ENCODE measurements around the gene SLC16A5. TPM values are rescaled to one million over a fixed set of nuclear protein-coding genes. Genes with fewer than 3 reads are reported as not detected.
"Not testable (repeated sequence)": the region's sequence is repeated elsewhere in the genome, so short reads cannot be mapped to it uniquely, and the experiment has no call there.

The SLC16A5 gene
- total RNA-seq, 4 donors from 2014 or later, result 41.1 to 101 (median 62.6) TPM

GRCh38 chr17:75130059-75130631 lies 42.4 kb downstream of the SLC16A5 start:
- TF ChIP-seq POLR2A (IDR thresholded peaks at IDR 0.05), result no peak
- no peak for TF ChIP-seq CTCF (IDR thresholded peaks at IDR 0.05)
- 68 to 72% methylated on average over 24 of the region's 24 CpGs for WGBS, 2 donors
- H3K4me3 ChIP-seq (ENCODE audit: low read depth, poor library complexity, severe bottlenecking), result no peak overlapping the region
- no peak for DNase-seq (ENCODE audit: low spot score in 2 of 2)
- intact Hi-C loops (cut with DNase I; ENCODE audit: low total_unique reads), result no loop called here

- intact Hi-C loops (cut with DNase I; ENCODE audit: low total_unique reads), result no loop called here
- DNase-seq (ENCODE audit: low spot score in 2 of 2), result peak in 1 of 2 donors; percentile 90
- WGBS, 2 donors, result 13 to 31% methylated on average over 17 to 20 of the region's 29 CpGs
- peak overlapping the region; percentile 67 for H3K4me3 ChIP-seq (ENCODE audit: low read depth, poor library complexity, severe bottlenecking)
- TF ChIP-seq CTCF (IDR thresholded peaks at IDR 0.05), result no peak
- TF ChIP-seq POLR2A (IDR thresholded peaks at IDR 0.05), result no peak
These were observed 43.0 kb downstream of the SLC16A5 start for GRCh38 chr17:75130632-75131277.

- TF ChIP-seq POLR2A (IDR thresholded peaks at IDR 0.05), result no peak
- no peak for TF ChIP-seq CTCF (IDR thresholded peaks at IDR 0.05)
- peak within 1 kb of the TSS; percentile 67 for H3K4me3 ChIP-seq (ENCODE audit: low read depth, poor library complexity, severe bottlenecking)
- DNase-seq (ENCODE audit: low spot score in 2 of 2), result peak; percentile 45 to 95
- intact Hi-C loops (cut with DNase I; ENCODE audit: low total_unique reads), result no loop called here
- 0 to 3% methylated on average over 21 to 36 of the region's 82 CpGs for WGBS, 2 donors
These were observed 43.7 kb downstream of the SLC16A5 start, which contains the start of gene NT5C for GRCh38 chr17:75131278-75132017. Gene NT5C, minus strand, starts transcription at chr17:75131742. Its CDS starts 35 bp downstream, at chr17:75131707.

DNA sequence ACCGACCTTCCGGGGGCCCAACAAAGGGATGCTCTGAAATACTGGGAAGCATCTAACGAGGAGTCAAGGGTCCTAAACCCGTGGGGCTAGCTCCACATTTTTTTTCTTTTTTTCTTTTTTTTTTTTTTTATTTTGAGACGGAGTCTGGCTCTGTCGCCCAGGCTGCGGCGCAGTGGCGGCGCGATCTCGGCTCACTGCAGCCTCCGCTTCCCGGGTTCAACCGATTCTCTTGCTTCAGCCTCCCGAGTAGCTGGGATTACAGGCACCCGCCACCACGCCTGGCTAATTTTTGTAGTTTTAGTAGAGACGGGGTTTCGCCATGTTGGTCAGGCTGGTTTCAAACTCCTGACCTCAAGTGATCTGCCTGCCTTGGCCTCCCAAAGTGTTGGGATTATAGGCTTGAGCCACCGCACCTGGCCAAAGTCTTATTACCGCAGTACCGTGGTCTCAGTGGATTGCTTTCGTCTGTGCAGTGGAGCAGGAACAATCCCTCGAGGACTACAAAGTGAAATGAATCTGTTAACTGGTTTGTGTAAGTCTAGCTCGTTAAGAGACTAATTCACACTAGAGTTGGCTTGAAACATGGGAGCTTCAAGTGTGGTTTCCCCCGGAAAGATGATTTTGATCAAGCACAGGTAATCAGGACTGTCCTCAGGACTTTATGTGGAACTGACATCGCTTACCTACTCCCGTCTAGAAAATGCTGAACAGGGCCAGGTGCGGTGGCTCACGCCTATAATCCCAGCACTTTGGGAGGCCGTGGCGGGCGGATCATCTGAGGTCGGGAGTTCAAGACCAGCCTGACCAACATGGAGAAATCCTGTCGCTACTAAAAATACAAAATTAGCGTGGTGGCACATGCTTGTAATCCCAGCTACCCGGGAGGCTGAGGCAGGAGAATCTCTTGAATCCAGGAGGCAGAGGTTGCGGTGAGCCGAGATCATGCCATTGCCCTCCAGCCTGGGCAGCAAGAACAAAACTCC lies 44.6 kb downstream of the SLC16A5 start:
- intact Hi-C loops (cut with DNase I; ENCODE audit: low total_unique reads); DNase-seq (ENCODE audit: low spot score in 2 of 2): not testable (repeated sequence)
- peak overlapping the region; percentile 67 for H3K4me3 ChIP-seq (ENCODE audit: low read depth, poor library complexity, severe bottlenecking)
- WGBS, 2 donors, result 79 to 80% methylated on average over 40 of the region's 40 CpGs

DNA sequence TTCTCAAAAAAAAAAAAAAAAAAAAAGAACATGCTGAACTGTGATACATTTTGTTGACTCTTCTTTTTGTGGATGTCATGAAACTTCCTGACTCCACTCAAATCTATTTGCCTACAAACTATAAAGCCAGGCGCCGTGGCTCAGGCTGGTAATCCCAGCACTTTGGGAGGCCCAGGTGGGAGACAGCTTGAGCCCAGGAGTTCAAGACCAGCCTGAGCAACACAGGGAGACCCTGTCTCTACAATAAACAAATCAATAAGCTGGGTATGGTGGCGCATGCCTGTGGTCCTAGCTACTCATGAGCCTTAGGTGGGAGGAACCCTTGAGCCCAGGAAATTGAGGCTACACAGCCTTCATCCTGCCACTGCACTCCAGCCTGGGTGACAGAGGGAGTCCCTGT lies 45.2 kb downstream of the SLC16A5 start:
- WGBS, 2 donors, result 89 to 100% methylated on average over 3 of the region's 3 CpGs
- TF ChIP-seq POLR2A (IDR thresholded peaks at IDR 0.05) (no peak), CTCF (IDR thresholded peaks at IDR 0.05) (no peak)
- no peak overlapping the region for H3K4me3 ChIP-seq (ENCODE audit: low read depth, poor library complexity, severe bottlenecking)
- DNase-seq (ENCODE audit: low spot score in 2 of 2), result no peak
- intact Hi-C loops (cut with DNase I; ENCODE audit: low total_unique reads), result no loop called here

DNA sequence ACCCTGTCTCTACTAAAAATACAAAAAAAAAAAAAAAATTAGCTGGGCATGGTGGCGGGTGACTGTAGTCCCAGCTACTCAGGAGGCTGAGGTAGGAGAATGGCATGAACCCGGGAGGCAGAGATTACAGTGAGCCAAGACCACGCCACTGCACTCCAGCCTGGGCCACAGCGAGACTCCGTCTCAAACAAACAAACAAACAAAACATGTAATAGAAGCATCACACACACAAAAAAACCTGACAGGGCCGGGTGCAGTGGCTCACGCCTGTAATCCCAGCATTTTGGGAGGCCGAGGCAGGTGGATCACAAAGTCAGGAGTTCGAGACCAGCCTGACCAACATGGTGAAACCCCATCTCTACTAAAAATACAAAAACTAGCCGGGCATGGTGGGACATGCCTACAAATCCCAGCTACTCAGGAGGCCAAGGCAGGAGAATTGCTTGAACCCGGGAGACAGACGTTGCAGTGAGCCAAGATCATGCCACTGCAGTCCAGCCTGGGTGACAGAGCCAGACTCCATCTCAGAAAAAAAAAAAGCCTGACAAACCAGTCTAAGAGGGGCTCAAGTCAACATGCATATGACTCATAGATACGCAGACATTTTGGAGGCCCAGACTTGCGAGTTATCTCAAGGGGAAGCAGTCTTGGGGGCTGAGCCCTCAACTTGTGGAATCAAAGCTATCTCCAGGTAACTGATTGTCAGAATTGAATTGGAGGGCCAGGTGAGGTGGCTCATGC lies 46.0 kb downstream of the SLC16A5 start:
- intact Hi-C loops (cut with DNase I; ENCODE audit: low total_unique reads); DNase-seq (ENCODE audit: low spot score in 2 of 2): not testable (repeated sequence)
- 89 to 91% methylated on average over 14 of the region's 14 CpGs for WGBS, 2 donors

More for the DNA sequence above, 46.0 kb downstream of the SLC16A5 start:
- H3K4me3 ChIP-seq (ENCODE audit: low read depth, poor library complexity, severe bottlenecking), result not testable (repeated sequence)
